ENCODE results near the gene THSD4. TPM values are rescaled to one million over a fixed set of nuclear protein-coding genes. Genes with fewer than 3 reads are reported as not detected.

THSD4 gene
- total RNA-seq, 1 donor from 2014 or later, result 2.5 TPM

DNA sequence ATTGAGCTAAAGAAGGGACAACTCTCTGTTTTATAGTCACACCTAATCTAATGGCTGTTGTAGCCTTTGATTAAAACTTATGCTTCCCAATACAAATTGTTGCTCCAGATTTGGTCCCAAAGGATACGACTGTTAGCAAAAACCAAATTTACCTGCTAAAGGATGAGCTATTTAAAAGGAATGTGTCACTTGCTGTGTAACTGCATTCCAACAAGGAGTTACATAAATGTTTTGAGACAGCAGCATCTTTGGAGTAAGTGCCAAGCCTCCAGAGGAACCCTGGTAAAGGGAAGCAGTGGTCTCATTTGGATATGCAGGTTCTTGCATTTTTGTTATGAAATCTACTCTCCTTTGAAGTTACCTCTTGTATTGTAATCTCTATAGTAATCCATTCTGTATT, 233.3 kb downstream of the THSD4 start:
- Histone ChIP-seq H3K4me1 (ENCODE audit: insufficient read depth, low read length) (no peaks in the 10 kb centered on the region), H3K9ac (ENCODE audit: low read length) (no peak overlapping the region), H3K4me3 (ENCODE audit: insufficient read depth, low read depth, low read length) (no peak overlapping the region), H3K27ac (ENCODE audit: low read depth, low read length) (no peak overlapping the region), H3K9me3 (ENCODE audit: insufficient read depth, low read depth, low read length) (no peaks in the 10 kb centered on the region), H3K79me2 (ENCODE audit: insufficient read depth, low read length) (no peaks in the 10 kb centered on the region), H3K4me2 (ENCODE audit: low read length) (no peak overlapping the region), H2AFZ (ENCODE audit: low read depth, low read length) (no peak overlapping the region), H4K20me1 (ENCODE audit: insufficient read depth, low read length) (no peaks in the 10 kb centered on the region), H3K36me3 (ENCODE audit: insufficient read depth, low read length) (no peaks in the 10 kb centered on the region), H3K27me3 (ENCODE audit: insufficient read depth, low read length) (no peaks in the 10 kb centered on the region)
- H3K4me3 Mint-ChIP-seq (ENCODE audit: unreplicated experiment), result no peak overlapping the region
- no peaks in the 10 kb centered on the region for H3K9me3 Mint-ChIP-seq (ENCODE audit: unreplicated experiment)
- no peaks in the 10 kb centered on the region for H3K36me3 Mint-ChIP-seq (ENCODE audit: low read depth, unreplicated experiment)
- FAIRE-seq (peak; percentile 23), DNase-seq (ENCODE audit: low read depth) (no peak)
- peaks cover 13% of the 10 kb centered on the region for H3K27me3 Mint-ChIP-seq (ENCODE audit: low read depth, unreplicated experiment)
- H3K4me1 Mint-ChIP-seq (ENCODE audit: low read depth, unreplicated experiment), result no peaks in the 10 kb centered on the region
- H3K27ac Mint-ChIP-seq (ENCODE audit: unreplicated experiment), result no peak overlapping the region
- TF ChIP-seq EZH2 (IDR thresholded peaks at IDR 0.05; ENCODE audit: insufficient read depth, low read length) (no peak), CTCF (IDR thresholded peaks at IDR 0.05; ENCODE audit: insufficient read depth, low read depth, low read length) (no peak)

DNA sequence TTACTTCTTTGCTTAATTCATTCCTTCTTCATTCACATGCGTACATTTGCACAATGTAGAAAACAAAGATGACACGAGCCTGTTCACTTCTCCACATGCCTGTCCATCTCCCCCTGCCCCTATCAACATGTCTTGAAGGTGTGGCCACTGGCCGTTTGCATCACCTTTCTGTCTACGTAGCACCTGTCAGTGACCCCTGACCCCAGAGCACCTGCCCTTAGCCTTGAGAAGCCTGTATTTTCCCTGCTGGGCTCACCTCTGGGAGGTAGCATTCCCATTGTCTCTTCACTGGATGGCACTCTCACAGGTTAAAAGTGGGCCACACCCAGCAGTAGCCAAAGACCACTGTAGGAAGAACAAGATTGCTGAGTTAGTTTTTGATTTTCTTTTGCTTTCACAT, 234.1 kb downstream of the THSD4 start:
- no peak overlapping the region for H2AFZ ChIP-seq (ENCODE audit: low read depth, low read length)
- FAIRE-seq (no peak), DNase-seq (ENCODE audit: low read depth) (no peak)
- H3K9me3 Mint-ChIP-seq (ENCODE audit: unreplicated experiment), result peaks cover 2% of the 10 kb centered on the region
- H3K4me2 ChIP-seq (ENCODE audit: low read length), result no peak overlapping the region
- H3K27me3 ChIP-seq (ENCODE audit: insufficient read depth, low read length), result no peaks in the 10 kb centered on the region
- H3K4me1 Mint-ChIP-seq (ENCODE audit: low read depth, unreplicated experiment), result no peaks in the 10 kb centered on the region
- H3K36me3 Mint-ChIP-seq (ENCODE audit: low read depth, unreplicated experiment), result no peaks in the 10 kb centered on the region
- peaks cover 13% of the 10 kb centered on the region for H3K27me3 Mint-ChIP-seq (ENCODE audit: low read depth, unreplicated experiment)
- TF ChIP-seq EZH2 (IDR thresholded peaks at IDR 0.05; ENCODE audit: insufficient read depth, low read length) (no peak), CTCF (IDR thresholded peaks at IDR 0.05; ENCODE audit: insufficient read depth, low read depth, low read length) (no peak)
- no peaks in the 10 kb centered on the region for H3K9me3 ChIP-seq (ENCODE audit: insufficient read depth, low read depth, low read length)
- H3K27ac Mint-ChIP-seq (ENCODE audit: unreplicated experiment), result no peak overlapping the region
- H3K36me3 ChIP-seq (ENCODE audit: insufficient read depth, low read length), result no peaks in the 10 kb centered on the region
- H3K9ac ChIP-seq (ENCODE audit: low read length), result no peak overlapping the region
- no peak overlapping the region for H3K4me3 ChIP-seq (ENCODE audit: insufficient read depth, low read depth, low read length)
- no peak overlapping the region for H3K4me3 Mint-ChIP-seq (ENCODE audit: unreplicated experiment)
- no peaks in the 10 kb centered on the region for H3K79me2 ChIP-seq (ENCODE audit: insufficient read depth, low read length)
- no peaks in the 10 kb centered on the region for H4K20me1 ChIP-seq (ENCODE audit: insufficient read depth, low read length)
- H3K4me1 ChIP-seq (ENCODE audit: insufficient read depth, low read length), result no peaks in the 10 kb centered on the region
- H3K27ac ChIP-seq (ENCODE audit: low read depth, low read length), result no peak overlapping the region

- FAIRE-seq (no peak), DNase-seq (ENCODE audit: low read depth) (no peak)
- no peaks in the 10 kb centered on the region for H3K79me2 ChIP-seq (ENCODE audit: insufficient read depth, low read length)
- TF ChIP-seq EZH2 (IDR thresholded peaks at IDR 0.05; ENCODE audit: insufficient read depth, low read length) (no peak), CTCF (IDR thresholded peaks at IDR 0.05; ENCODE audit: insufficient read depth, low read depth, low read length) (no peak)
- H3K36me3 ChIP-seq (ENCODE audit: insufficient read depth, low read length), result no peaks in the 10 kb centered on the region
- Mint-ChIP-seq H3K27me3 (ENCODE audit: low read depth, unreplicated experiment) (peaks cover 15% of the 10 kb centered on the region), H3K36me3 (ENCODE audit: low read depth, unreplicated experiment) (no peaks in the 10 kb centered on the region), H3K4me1 (ENCODE audit: low read depth, unreplicated experiment) (no peaks in the 10 kb centered on the region), H3K9me3 (ENCODE audit: unreplicated experiment) (peaks cover 2% of the 10 kb centered on the region), H3K27ac (ENCODE audit: unreplicated experiment) (no peak overlapping the region), H3K4me3 (ENCODE audit: unreplicated experiment) (no peak overlapping the region)
- no peak overlapping the region for H3K4me2 ChIP-seq (ENCODE audit: low read length)
- H2AFZ ChIP-seq (ENCODE audit: low read depth, low read length), result no peak overlapping the region
- H3K9ac ChIP-seq (ENCODE audit: low read length), result no peak overlapping the region
- H3K9me3 ChIP-seq (ENCODE audit: insufficient read depth, low read depth, low read length), result no peaks in the 10 kb centered on the region
- H3K27ac ChIP-seq (ENCODE audit: low read depth, low read length), result no peak overlapping the region
- H4K20me1 ChIP-seq (ENCODE audit: insufficient read depth, low read length), result no peaks in the 10 kb centered on the region
- no peaks in the 10 kb centered on the region for H3K4me1 ChIP-seq (ENCODE audit: insufficient read depth, low read length)
- H3K4me3 ChIP-seq (ENCODE audit: insufficient read depth, low read depth, low read length), result no peak overlapping the region
- H3K27me3 ChIP-seq (ENCODE audit: insufficient read depth, low read length), result no peaks in the 10 kb centered on the region
These were observed 234.7 kb downstream of the THSD4 start for GRCh38 chr15:71349736-71350526.
